Thoracic aorta (tissue), 2 donors: ENCODE data around the gene CRLF1. TPM values are rescaled to one million over a fixed set of nuclear protein-coding genes. Genes with fewer than 3 reads are reported as not detected.

Experiments
- ATAC-seq: fragments of 150-250 bp; one replicate; pipeline ENCODE4 v1.8.0; 2017; ENCODE audit warnings: low read depth; ENCODE audit not compliant: insufficient number of reproducible peaks, low FRiP score
- DNase-seq: peaks from one replicate; pipeline ENCODE4 v3.0.0-alpha.2; 2020; ENCODE audit warnings: low spot score
- H3K27ac ChIP-seq, 2 donors: fragments of 200-600 bp; sonication (generic); 1 replicate in 1 of 2; 2 replicates in 1 of 2; pipeline ENCODE4 v1.5.1; 2016; ENCODE audit warnings: mild to moderate bottlenecking in 2 of 2, moderate library complexity in 2 of 2
- H3K27me3 ChIP-seq: fragments of 200-600 bp; sonication (generic); replicated peaks from 2 replicates; pipeline ENCODE4 v1.6.0; 2016; ENCODE audit warnings: mild to moderate bottlenecking; ENCODE audit not compliant: insufficient read depth
- H3K36me3 ChIP-seq: fragments of 200-600 bp; sonication (generic); one replicate; pipeline ENCODE4 v1.5.1; 2016
- H3K4me1 ChIP-seq, 2 donors: fragments of 200-600 bp; sonication (generic); 1 replicate in 1 of 2; 2 replicates in 1 of 2; pipeline versions ENCODE4 v1.5.1 to v1.6.0; 2016; ENCODE audit warnings: low read depth in 2 of 2, mild to moderate bottlenecking in 1 of 2; ENCODE audit not compliant: control insufficient read depth in 1 of 2
- H3K4me3 ChIP-seq: fragments of 200-600 bp; sonication (generic); 2 replicates; pipeline ENCODE4 v1.5.1; 2016; ENCODE audit warnings: mild to moderate bottlenecking
- H3K9me3 ChIP-seq: fragments of 200-600 bp; sonication (generic); 2 replicates; pipeline ENCODE4 v1.5.1; 2016
- CTCF ChIP-seq: fragments of 200-600 bp; sonication (generic); IDR thresholded peaks from one replicate; pipeline ENCODE4 v1.5.1; 2019; ENCODE audit warnings: antibody characterized with exemption
- total RNA-seq, 2 donors: library from RNA; depleted of rRNA; stranded (reverse); fragments of >200 nt; gene quantifications; one replicate each; pipeline versions ENCODE4 v1.1.0 to v1.2.3, GENCODE V29; 2016

The CRLF1 gene
- total RNA-seq, 2 donors from 2014 or later = 85.9 to 1,063 TPM

- H3K9me3 ChIP-seq = no peaks in the 10 kb centered on the region
- no peak overlapping the region for H3K27ac ChIP-seq
- ATAC-seq (no peak), DNase-seq (no peak)
- H3K4me1 ChIP-seq = peaks cover 15 to 22% of the 10 kb centered on the region in 2 donors
- H3K4me3 ChIP-seq = no peak overlapping the region
- no peaks in the 10 kb centered on the region for H3K27me3 ChIP-seq
- H3K36me3 ChIP-seq = no peaks in the 10 kb centered on the region
- TF ChIP-seq CTCF = no peak
These were observed 33.2 kb upstream of the CRLF1 start for GRCh38 chr19:18639706-18640243.

GRCh38 chr19:18637673-18638630 lies 31.4 kb upstream of the CRLF1 start:
- Histone ChIP-seq H3K27ac (peak overlapping the region; percentile 81 to 90), H3K36me3 (no peaks in the 10 kb centered on the region), H3K9me3 (no peaks in the 10 kb centered on the region), H3K4me1 (peaks cover 8 to 13% of the 10 kb centered on the region in 2 donors), H3K4me3 (peak overlapping the region; percentile 95), H3K27me3 (no peaks in the 10 kb centered on the region)
- DNase-seq (no peak), ATAC-seq (no peak)
- TF ChIP-seq CTCF = no peak

GRCh38 chr19:18636969-18637629 lies 30.5 kb upstream of the CRLF1 start, which contains the start of gene KLHL26:
Gene KLHL26 (plus strand): TSS chr19:18637028. CDS start chr19:18637055, 27 bp downstream.
- no peak for DNase-seq
- H3K36me3 ChIP-seq = no peaks in the 10 kb centered on the region
- TF ChIP-seq CTCF = no peak
- peak within 1 kb of the TSS; percentile 95 for H3K4me3 ChIP-seq
- H3K27ac ChIP-seq = peak within 1 kb of the TSS; percentile 81 to 90
- no peaks in the 10 kb centered on the region for H3K27me3 ChIP-seq
- peaks cover 8 to 13% of the 10 kb centered on the region in 2 donors for H3K4me1 ChIP-seq
- no peak for ATAC-seq
- no peaks in the 10 kb centered on the region for H3K9me3 ChIP-seq

- no peaks in the 10 kb centered on the region for H3K27me3 ChIP-seq
- DNase-seq (peak; percentile 95), ATAC-seq (peak; percentile 91)
- H3K36me3 ChIP-seq = no peaks in the 10 kb centered on the region
- TF ChIP-seq CTCF = no peak
- peak overlapping the region; percentile 53 to 81 for H3K27ac ChIP-seq
- peaks cover 8 to 13% of the 10 kb centered on the region in 2 donors for H3K4me1 ChIP-seq
- no peaks in the 10 kb centered on the region for H3K9me3 ChIP-seq
- peak overlapping the region; percentile 95 for H3K4me3 ChIP-seq
These were observed 29.8 kb upstream of the CRLF1 start for GRCh38 chr19:18636183-18636968.
